GM12878 (cell line): Measurements from ENCODE around the gene IRF2BP1. TPM values are rescaled to one million over a fixed set of nuclear protein-coding genes. Genes with fewer than 3 reads are reported as not detected.
A peak's percentile ranks its signal among the peaks of the same experiment; 100 is the strongest.

ENCODE experiments used
- ATAC-seq: fragments of 200-7000 bp; cut with Tn5 transposase; 3 replicates; pipeline ENCODE4 v1.9.1; 2020; ENCODE audit warnings: mild to moderate bottlenecking, moderate library complexity
- BruUV-seq: library from RNA; stranded (reverse); fragments of 400-500 nt; replicated peaks from 2 replicates; lab custom pipeline; 2021; lab: Mats Ljungman, UMichigan
- CTCF ChIA-PET: fragments of 300-600 bp; sonication (Branson Sonifier 250); formaldehyde crosslinking; extraction: SDS; loops from one replicate; lab custom pipeline; 2021; ENCODE audit warnings: inconsistent platforms; lab: Yijun Ruan, JAX
- POLR2A ChIA-PET: fragments of 350-600 bp; formaldehyde crosslinking; extraction: SDS; loops from one replicate; lab custom pipeline; 2021; ENCODE audit warnings: inconsistent platforms; lab: Charles Lee
- RAD21 ChIA-PET: fragments of 300-600 bp; sonication (Branson Sonifier 250); formaldehyde crosslinking; loops from one replicate; lab custom pipeline; 2023; ENCODE audit warnings: antibody characterized with exemption; ENCODE audit not compliant: unreplicated experiment; lab: Charles Lee
- SMC1A ChIA-PET: fragments of 300-600 bp; sonication (Branson Sonifier 250); formaldehyde crosslinking; loops from one replicate; lab custom pipeline; 2023; ENCODE audit not compliant: unreplicated experiment, uncharacterized antibody; lab: Charles Lee
- DNase-seq: peaks from one replicate; pipeline ENCODE4 v3.0.0-alpha.2; 2011; ENCODE audit warnings: low read depth, low spot score
- FAIRE-seq: peaks from 3 replicates; lab custom pipeline; 2011; peaks lifted over from hg19 to GRCh38; lab: Jason Lieb, UNC
- H2AFZ ChIP-seq: 2 replicates; pipeline ENCODE4 v1.6.0; 2011; ENCODE audit warnings: low read depth, low read length, control low read depth; ENCODE audit not compliant: control insufficient read depth
- H3K27ac ChIP-seq: 2 replicates; pipeline ENCODE4 v1.5.1; 2011; ENCODE audit warnings: control low read depth; ENCODE audit not compliant: control insufficient read depth, insufficient read depth
- H3K27me3 ChIP-seq, 2 experiments: replicated peaks in 1 of 2; 2 replicates each; pipeline versions ENCODE4 v1.6.0 to v1.6.1; 2011; ENCODE audit warnings: low read length in 1 of 2; ENCODE audit not compliant: control insufficient read depth in 2 of 2, insufficient read depth in 2 of 2
- H3K36me3 ChIP-seq, 2 experiments: 2 replicates each; pipeline ENCODE4 v1.5.1; 2011; ENCODE audit warnings: low read length in 1 of 2; ENCODE audit not compliant: control insufficient read depth in 2 of 2, insufficient read depth in 2 of 2
- H3K4me1 ChIP-seq: 2 replicates; pipeline ENCODE4 v1.6.1; 2011; ENCODE audit warnings: mild to moderate bottlenecking, low read length, moderate library complexity, mixed read lengths; ENCODE audit not compliant: control insufficient read depth, insufficient read depth
- H3K4me2 ChIP-seq: 2 replicates; pipeline ENCODE4 v1.6.0; 2011; ENCODE audit warnings: control low read depth; ENCODE audit not compliant: control insufficient read depth, insufficient read depth
- H3K4me3 ChIP-seq: fragments of 200-600 bp; sonication (generic); 2 replicates; pipeline ENCODE4 v1.5.1; 2016
- H3K79me2 ChIP-seq: 2 replicates; pipeline ENCODE4 v1.6.0; 2011; ENCODE audit warnings: low read length; ENCODE audit not compliant: control insufficient read depth, insufficient read depth
- H3K9ac ChIP-seq: 2 replicates; pipeline ENCODE4 v1.8.0; 2011; ENCODE audit warnings: low read length, control low read depth, mixed read lengths; ENCODE audit not compliant: control insufficient read depth, insufficient read depth
- H3K9me3 ChIP-seq: replicated peaks from 3 replicates; pipeline ENCODE4 v1.5.1; 2011; ENCODE audit warnings: mild to moderate bottlenecking, low read length; ENCODE audit not compliant: control insufficient read depth, insufficient read depth
- H4K20me1 ChIP-seq: 2 replicates; pipeline ENCODE4 v1.6.0; 2011; ENCODE audit not compliant: control insufficient read depth, insufficient read depth
- IRF4 ChIP-seq: IDR thresholded peaks from 2 replicates; pipeline ENCODE4 v1.6.1; 2011; ENCODE audit warnings: low read depth, low read length
- NFYA ChIP-seq: IDR thresholded peaks from 2 replicates; pipeline ENCODE4 v1.6.1; 2011; ENCODE audit warnings: low read depth, mild to moderate bottlenecking, low read length, improper control_type of control experiment, borderline replicate concordance
- POU2F2 ChIP-seq: IDR thresholded peaks from 3 replicates; pipeline ENCODE4 v1.6.1; 2011; ENCODE audit warnings: low read depth, mild to moderate bottlenecking, low read length, borderline replicate concordance
- RB1 ChIP-seq: fragments of 450-650 bp; formaldehyde crosslinking; IDR thresholded peaks from 2 replicates; pipeline ENCODE4 v1.6.1; 2017; ENCODE audit warnings: mild to moderate bottlenecking, borderline replicate concordance
- RFX5 ChIP-seq: IDR thresholded peaks from 2 replicates; pipeline ENCODE4 v1.6.1; 2011; ENCODE audit warnings: low read depth, low read length, improper control_type of control experiment
- ZNF274 ChIP-seq: IDR thresholded peaks from one replicate; pipeline ENCODE4 v1.8.0; 2011; ENCODE audit not compliant: insufficient read length, insufficient read depth
- WGBS: methylation state at CpG from one replicate; pipeline ENCODE4 v1.1.6; 2016; ENCODE audit warnings: low lambda C conversion rate; ENCODE audit not compliant: insufficient replicate concordance, insufficient coverage; ENCODE audit errors: missing lambda C conversion rate; 5-methylcytosine and 5-hydroxymethylcytosine counted together
- in situ Hi-C: fragments of 300-500 bp; cut with MboI; formaldehyde crosslinking; loops from 9 replicates; pipeline ENCODE4 v1.14.3; 2018; ENCODE audit warnings: mixed read lengths
- intact Hi-C: fragments of 100-400 bp; cut with micrococcal nuclease; formaldehyde crosslinking; loops from one replicate; pipeline ENCODE4 v1.14.2; 2022; ENCODE audit not compliant: unreplicated experiment
- polyA plus RNA-seq, 11 experiments: library from polyadenylated mRNA; depleted of rRNA in 4 of 11; unstranded in 6 of 11; stranded (reverse) in 5 of 11; fragments of >200 nt; fragmentation: Nextera tagmentation in 4 of 11; fragmentation: Illumina TruSeq in 1 of 11; extraction: Ambion mirVana in 4 of 11; extraction: Trizol in 1 of 11; gene quantifications; 1 replicate in 1 of 11; 2 replicates in 10 of 11; pipeline versions ENCODE4 v1.2.1 to v1.2.3, GENCODE V29; 2011 to 2016; ENCODE audit warnings: inconsistent platforms in 2 of 11, missing spikeins in 2 of 11, low read depth in 1 of 11
- total RNA-seq, 4 experiments: library from RNA; depleted of rRNA in 3 of 4; stranded (reverse); fragments of >200 nt in 3 of 4; fragmentation: Illumina TruSeq in 1 of 4; extraction: Trizol in 1 of 4; gene quantifications; 2 replicates each; pipeline versions ENCODE4 v1.2.1 to v1.2.3, GENCODE V29; 2013 to 2021
- TF ChIP-seq, protein P1 (sequence below): fragments of 450-650 bp; IDR thresholded peaks from 2 replicates; pipeline ENCODE4 v1.6.1; 2017; ENCODE audit warnings: mild to moderate bottlenecking, moderate library complexity
- TF ChIP-seq, protein P2 (sequence below): fragments of 450-650 bp; IDR thresholded peaks from 2 replicates; pipeline ENCODE4 v1.6.1; 2017; ENCODE audit warnings: antibody characterized with exemption, mild to moderate bottlenecking, moderate library complexity

The IRF2BP1 gene
- total and polyA plus RNA-seq, 10 of the 15 experiments (the other 5 are each of a cell fraction or from before 2014, with no cell fraction given): 0.31 to 24.4 (median 4.4) TPM

DNA sequence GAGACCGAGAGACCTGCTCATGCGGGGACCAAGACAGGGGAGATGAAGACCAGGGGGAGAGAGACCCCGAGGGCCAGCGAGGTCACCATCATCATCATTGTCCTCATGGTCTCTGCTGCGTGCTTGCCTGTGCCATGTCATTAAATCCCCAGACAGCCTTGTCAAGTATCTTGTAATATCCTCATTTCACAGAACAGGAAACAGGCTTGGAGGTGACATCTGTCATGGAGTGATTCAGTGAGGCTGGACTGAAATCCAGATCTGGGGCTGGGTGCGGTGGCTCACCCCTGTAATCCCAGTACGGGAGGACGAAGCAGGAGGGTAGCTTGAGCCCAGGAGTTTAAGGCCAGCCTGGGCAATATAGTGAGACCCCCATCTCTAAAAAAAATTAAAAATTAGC lies 34.5 kb upstream of the IRF2BP1 start:
- TF ChIP-seq, protein P1, sequence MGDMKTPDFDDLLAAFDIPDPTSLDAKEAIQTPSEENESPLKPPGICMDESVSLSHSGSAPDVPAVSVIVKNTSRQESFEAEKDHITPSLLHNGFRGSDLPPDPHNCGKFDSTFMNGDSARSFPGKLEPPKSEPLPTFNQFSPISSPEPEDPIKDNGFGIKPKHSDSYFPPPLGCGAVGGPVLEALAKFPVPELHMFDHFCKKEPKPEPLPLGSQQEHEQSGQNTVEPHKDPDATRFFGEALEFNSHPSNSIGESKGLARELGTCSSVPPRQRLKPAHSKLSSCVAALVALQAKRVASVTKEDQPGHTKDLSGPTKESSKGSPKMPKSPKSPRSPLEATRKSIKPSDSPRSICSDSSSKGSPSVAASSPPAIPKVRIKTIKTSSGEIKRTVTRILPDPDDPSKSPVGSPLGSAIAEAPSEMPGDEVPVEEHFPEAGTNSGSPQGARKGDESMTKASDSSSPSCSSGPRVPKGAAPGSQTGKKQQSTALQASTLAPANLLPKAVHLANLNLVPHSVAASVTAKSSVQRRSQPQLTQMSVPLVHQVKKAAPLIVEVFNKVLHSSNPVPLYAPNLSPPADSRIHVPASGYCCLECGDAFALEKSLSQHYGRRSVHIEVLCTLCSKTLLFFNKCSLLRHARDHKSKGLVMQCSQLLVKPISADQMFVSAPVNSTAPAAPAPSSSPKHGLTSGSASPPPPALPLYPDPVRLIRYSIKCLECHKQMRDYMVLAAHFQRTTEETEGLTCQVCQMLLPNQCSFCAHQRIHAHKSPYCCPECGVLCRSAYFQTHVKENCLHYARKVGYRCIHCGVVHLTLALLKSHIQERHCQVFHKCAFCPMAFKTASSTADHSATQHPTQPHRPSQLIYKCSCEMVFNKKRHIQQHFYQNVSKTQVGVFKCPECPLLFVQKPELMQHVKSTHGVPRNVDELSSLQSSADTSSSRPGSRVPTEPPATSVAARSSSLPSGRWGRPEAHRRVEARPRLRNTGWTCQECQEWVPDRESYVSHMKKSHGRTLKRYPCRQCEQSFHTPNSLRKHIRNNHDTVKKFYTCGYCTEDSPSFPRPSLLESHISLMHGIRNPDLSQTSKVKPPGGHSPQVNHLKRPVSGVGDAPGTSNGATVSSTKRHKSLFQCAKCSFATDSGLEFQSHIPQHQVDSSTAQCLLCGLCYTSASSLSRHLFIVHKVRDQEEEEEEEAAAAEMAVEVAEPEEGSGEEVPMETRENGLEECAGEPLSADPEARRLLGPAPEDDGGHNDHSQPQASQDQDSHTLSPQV: no peak
- TF ChIP-seq POU2F2: no peak
- no peak for TF ChIP-seq NFYA
- TF ChIP-seq, protein P2, sequence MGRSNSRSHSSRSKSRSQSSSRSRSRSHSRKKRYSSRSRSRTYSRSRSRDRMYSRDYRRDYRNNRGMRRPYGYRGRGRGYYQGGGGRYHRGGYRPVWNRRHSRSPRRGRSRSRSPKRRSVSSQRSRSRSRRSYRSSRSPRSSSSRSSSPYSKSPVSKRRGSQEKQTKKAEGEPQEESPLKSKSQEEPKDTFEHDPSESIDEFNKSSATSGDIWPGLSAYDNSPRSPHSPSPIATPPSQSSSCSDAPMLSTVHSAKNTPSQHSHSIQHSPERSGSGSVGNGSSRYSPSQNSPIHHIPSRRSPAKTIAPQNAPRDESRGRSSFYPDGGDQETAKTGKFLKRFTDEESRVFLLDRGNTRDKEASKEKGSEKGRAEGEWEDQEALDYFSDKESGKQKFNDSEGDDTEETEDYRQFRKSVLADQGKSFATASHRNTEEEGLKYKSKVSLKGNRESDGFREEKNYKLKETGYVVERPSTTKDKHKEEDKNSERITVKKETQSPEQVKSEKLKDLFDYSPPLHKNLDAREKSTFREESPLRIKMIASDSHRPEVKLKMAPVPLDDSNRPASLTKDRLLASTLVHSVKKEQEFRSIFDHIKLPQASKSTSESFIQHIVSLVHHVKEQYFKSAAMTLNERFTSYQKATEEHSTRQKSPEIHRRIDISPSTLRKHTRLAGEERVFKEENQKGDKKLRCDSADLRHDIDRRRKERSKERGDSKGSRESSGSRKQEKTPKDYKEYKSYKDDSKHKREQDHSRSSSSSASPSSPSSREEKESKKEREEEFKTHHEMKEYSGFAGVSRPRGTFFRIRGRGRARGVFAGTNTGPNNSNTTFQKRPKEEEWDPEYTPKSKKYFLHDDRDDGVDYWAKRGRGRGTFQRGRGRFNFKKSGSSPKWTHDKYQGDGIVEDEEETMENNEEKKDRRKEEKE: no peak
- TF ChIP-seq IRF4: no peak
- no peak for TF ChIP-seq RB1
- no peak for TF ChIP-seq ZNF274
- no peak for TF ChIP-seq RFX5
- POLR2A ChIA-PET: no interaction called here
- Histone ChIP-seq H3K9me3 (no peaks in the 10 kb centered on the region), H2AFZ (no peak overlapping the region), H3K4me3 (no peak overlapping the region), H3K9ac (no peak overlapping the region), H3K4me1 (no peaks in the 10 kb centered on the region), H3K36me3 (no peaks in the 10 kb centered on the region), H3K27me3 (no peaks in the 10 kb centered on the region), H3K27ac (no peak overlapping the region), H4K20me1 (no peaks in the 10 kb centered on the region), H3K4me2 (no peak overlapping the region), H3K79me2 (no peaks in the 10 kb centered on the region)
- intact Hi-C loops: no loop called here
- ATAC-seq: no peak
- SMC1A ChIA-PET: no interaction called here
- in situ Hi-C loops: no loop called here
- RAD21 ChIA-PET: no interaction called here
- DNase-seq: no peak
- peak; percentile 68 for FAIRE-seq
- CTCF ChIA-PET: no interaction called here
- WGBS: 46% methylated on average over 8 of the region's 8 CpGs
- BruUV-seq: no TSS peak
